ENCODE results near the gene SPIN1. TPM values are rescaled to one million over a fixed set of nuclear protein-coding genes. Genes with fewer than 3 reads are reported as not detected.

Gene SPIN1
- total RNA-seq, 2 donors from 2014 or later: 27.8 to 28.2 TPM

- H3K4me1 Mint-ChIP-seq (ENCODE audit: low read depth): peaks cover 12% of the 10 kb centered on the region
- peaks cover 1% of the 10 kb centered on the region in 2 donors for H3K36me3 Mint-ChIP-seq (ENCODE audit: insufficient read depth in 2 of 2)
- no peaks in the 10 kb centered on the region for H3K9me3 Mint-ChIP-seq
- no peak overlapping the region for H3K27ac Mint-ChIP-seq
- no peak overlapping the region for H3K4me3 Mint-ChIP-seq
- DNase-seq (no peak), ATAC-seq (replicated peaks in 1 of 2) (no peak)
- H3K27me3 Mint-ChIP-seq (ENCODE audit: low read depth): no peaks in the 10 kb centered on the region
Observed at GRCh38 chr9:88458716-88459465, 70.6 kb downstream of the SPIN1 start.

GRCh38 chr9:88460587-88461332, 72.5 kb downstream of the SPIN1 start:
- peaks cover 1 to 3% of the 10 kb centered on the region in 2 donors for H3K36me3 Mint-ChIP-seq (ENCODE audit: insufficient read depth in 2 of 2)
- peak overlapping the region in 1 of 2 donors; percentile 22 for H3K4me3 Mint-ChIP-seq
- H3K4me1 Mint-ChIP-seq (ENCODE audit: low read depth): peaks cover 17% of the 10 kb centered on the region
- ATAC-seq (replicated peaks in 1 of 2) (peak; percentile 98 to 99), DNase-seq (peak; percentile 34 to 51)
- H3K9me3 Mint-ChIP-seq: no peaks in the 10 kb centered on the region
- no peaks in the 10 kb centered on the region for H3K27me3 Mint-ChIP-seq (ENCODE audit: low read depth)
- H3K27ac Mint-ChIP-seq: no peak overlapping the region

- DNase-seq (no peak), ATAC-seq (replicated peaks in 1 of 2) (no peak)
- Mint-ChIP-seq H3K27ac (no peak overlapping the region), H3K27me3 (ENCODE audit: low read depth) (no peaks in the 10 kb centered on the region), H3K4me1 (ENCODE audit: low read depth) (peaks cover 17% of the 10 kb centered on the region), H3K9me3 (no peaks in the 10 kb centered on the region), H3K36me3 (ENCODE audit: insufficient read depth in 2 of 2) (peaks cover 1 to 3% of the 10 kb centered on the region in 2 donors), H3K4me3 (no peak overlapping the region)
Observed at GRCh38 chr9:88462191-88462590, 73.9 kb downstream of the SPIN1 start.

- no peak for DNase-seq
- Mint-ChIP-seq H3K27me3 (ENCODE audit: low read depth) (no peaks in the 10 kb centered on the region), H3K4me1 (ENCODE audit: low read depth) (peaks cover 17% of the 10 kb centered on the region)
Observed at GRCh38 chr9:88464851-88465250, 76.6 kb downstream of the SPIN1 start.

GRCh38 chr9:88468226-88468625, 80.0 kb downstream of the SPIN1 start:
- Mint-ChIP-seq H3K27me3 (ENCODE audit: low read depth) (no peaks in the 10 kb centered on the region), H3K9me3 (no peaks in the 10 kb centered on the region), H3K27ac (no peak overlapping the region), H3K4me1 (ENCODE audit: low read depth) (peaks cover 13% of the 10 kb centered on the region), H3K36me3 (ENCODE audit: insufficient read depth in 2 of 2) (peaks cover 1 to 3% of the 10 kb centered on the region in 2 donors), H3K4me3 (no peak overlapping the region)
- ATAC-seq (replicated peaks in 1 of 2) (no peak), DNase-seq (no peak)

More at GRCh38 chr9:88464851-88465250, 76.6 kb downstream of the SPIN1 start:
- H3K4me3 Mint-ChIP-seq: no peak overlapping the region
- peaks cover 1 to 3% of the 10 kb centered on the region in 2 donors for H3K36me3 Mint-ChIP-seq (ENCODE audit: insufficient read depth in 2 of 2)
- no peak for ATAC-seq (replicated peaks in 1 of 2)
- H3K9me3 Mint-ChIP-seq: no peaks in the 10 kb centered on the region
- no peak overlapping the region for H3K27ac Mint-ChIP-seq

GRCh38 chr9:88476491-88477271, 88.4 kb downstream of the SPIN1 start:
- Mint-ChIP-seq H3K9me3 (no peaks in the 10 kb centered on the region), H3K36me3 (ENCODE audit: insufficient read depth in 2 of 2) (peaks cover 0 to 3% of the 10 kb centered on the region in 2 donors), H3K27ac (no peak overlapping the region), H3K4me1 (ENCODE audit: low read depth) (peaks cover 27% of the 10 kb centered on the region), H3K4me3 (peak overlapping the region; percentile 41 to 62), H3K27me3 (ENCODE audit: low read depth) (no peaks in the 10 kb centered on the region)
- DNase-seq (peak; percentile 14 to 16), ATAC-seq (replicated peaks in 1 of 2) (peak; percentile 56 to 58)

GRCh38 chr9:88477300-88477751, 89.1 kb downstream of the SPIN1 start:
- Mint-ChIP-seq H3K4me3 (peak overlapping the region; percentile 41 to 62), H3K36me3 (ENCODE audit: insufficient read depth in 2 of 2) (peaks cover 0 to 3% of the 10 kb centered on the region in 2 donors), H3K9me3 (no peaks in the 10 kb centered on the region), H3K27ac (no peak overlapping the region), H3K4me1 (ENCODE audit: low read depth) (peaks cover 27% of the 10 kb centered on the region), H3K27me3 (ENCODE audit: low read depth) (no peaks in the 10 kb centered on the region)
- DNase-seq: peak; percentile 20 to 25
- peak; percentile 86 to 88 for ATAC-seq (replicated peaks in 1 of 2)

- H3K4me3 Mint-ChIP-seq: no peak overlapping the region
- no peak overlapping the region for H3K27ac Mint-ChIP-seq
- ATAC-seq (replicated peaks in 1 of 2): no peak
- H3K9me3 Mint-ChIP-seq: no peaks in the 10 kb centered on the region
- H3K27me3 Mint-ChIP-seq (ENCODE audit: low read depth): no peaks in the 10 kb centered on the region
- peaks cover 27% of the 10 kb centered on the region for H3K4me1 Mint-ChIP-seq (ENCODE audit: low read depth)
- H3K36me3 Mint-ChIP-seq (ENCODE audit: insufficient read depth in 2 of 2): peaks cover 0 to 3% of the 10 kb centered on the region in 2 donors
- no peak for DNase-seq
Observed at GRCh38 chr9:88478246-88478645, 90.0 kb downstream of the SPIN1 start.

- ATAC-seq (replicated peaks in 1 of 2) (no peak), DNase-seq (no peak)
- no peak overlapping the region for H3K4me3 Mint-ChIP-seq
- H3K4me1 Mint-ChIP-seq (ENCODE audit: low read depth): peaks cover 17% of the 10 kb centered on the region
- H3K27me3 Mint-ChIP-seq (ENCODE audit: low read depth): no peaks in the 10 kb centered on the region
- no peak overlapping the region for H3K27ac Mint-ChIP-seq
- no peaks in the 10 kb centered on the region for H3K9me3 Mint-ChIP-seq
- H3K36me3 Mint-ChIP-seq (ENCODE audit: insufficient read depth in 2 of 2): peaks cover 0 to 4% of the 10 kb centered on the region in 2 donors
Observed at GRCh38 chr9:88481933-88482332, 93.7 kb downstream of the SPIN1 start.

GRCh38 chr9:88488166-88488565, 99.9 kb downstream of the SPIN1 start:
- Mint-ChIP-seq H3K4me1 (ENCODE audit: low read depth) (no peaks in the 10 kb centered on the region), H3K4me3 (no peak overlapping the region), H3K9me3 (no peaks in the 10 kb centered on the region), H3K27me3 (ENCODE audit: low read depth) (no peaks in the 10 kb centered on the region), H3K27ac (no peak overlapping the region), H3K36me3 (ENCODE audit: insufficient read depth in 2 of 2) (peaks cover 2% of the 10 kb centered on the region in 2 donors)
- ATAC-seq (replicated peaks in 1 of 2): no peak
- DNase-seq: no peak

- Mint-ChIP-seq H3K27me3 (ENCODE audit: low read depth) (no peaks in the 10 kb centered on the region), H3K4me1 (ENCODE audit: low read depth) (no peaks in the 10 kb centered on the region), H3K9me3 (no peaks in the 10 kb centered on the region), H3K36me3 (ENCODE audit: insufficient read depth in 2 of 2) (no peaks in the 10 kb centered on the region), H3K27ac (no peak overlapping the region), H3K4me3 (no peak overlapping the region)
- DNase-seq: no peak
- no peak for ATAC-seq (replicated peaks in 1 of 2)
Observed at GRCh38 chr9:88494983-88495721, 106.9 kb downstream of the SPIN1 start.

GRCh38 chr9:88497224-88497623, 109.0 kb downstream of the SPIN1 start:
- H3K4me3 Mint-ChIP-seq: no peak overlapping the region
- H3K27me3 Mint-ChIP-seq (ENCODE audit: low read depth): no peaks in the 10 kb centered on the region
- DNase-seq (no peak), ATAC-seq (replicated peaks in 1 of 2) (no peak)
- H3K4me1 Mint-ChIP-seq (ENCODE audit: low read depth): no peaks in the 10 kb centered on the region
- H3K27ac Mint-ChIP-seq: no peak overlapping the region
- H3K36me3 Mint-ChIP-seq (ENCODE audit: insufficient read depth in 2 of 2): no peaks in the 10 kb centered on the region
- H3K9me3 Mint-ChIP-seq: no peaks in the 10 kb centered on the region

Measured in activated T-cell treated with anti-CD3 and anti-CD28 coated beads, Interleukin-2, amount 50 U/mL, for 72 hours (primary cell).